ENCODE data around the gene SOX30.

SOX30 gene

GRCh38 chr5:157624144-157624543, 28.1 kb downstream of the SOX30 start:
- Histone ChIP-seq H3K4me3 (ENCODE audit: low read length) (no peak overlapping the region), H4K20me1 (ENCODE audit: insufficient read depth, low read length) (no peaks in the 10 kb centered on the region), H3K36me3 (replicated peaks; ENCODE audit: low read depth, low read length) (no peaks in the 10 kb centered on the region), H3K27me3 (ENCODE audit: low read depth, low read length) (no peaks in the 10 kb centered on the region), H3K79me2 (ENCODE audit: low read length) (no peaks in the 10 kb centered on the region), H3K27ac (ENCODE audit: low read length) (no peak overlapping the region), H2AFZ (ENCODE audit: low read depth, low read length) (no peak overlapping the region), H3K4me1 (ENCODE audit: low read length) (peaks cover 5% of the 10 kb centered on the region; the same call in 1 of the 2 replicates), H3K4me2 (ENCODE audit: low read length) (no peak overlapping the region), H3K9ac (ENCODE audit: low read length) (no peak overlapping the region), H3K9me3 (ENCODE audit: insufficient read depth, low read length) (no peaks in the 10 kb centered on the region)
- TF ChIP-seq CTCF (IDR thresholded peaks at IDR 0.05; ENCODE audit: low read depth, low read length) (no peak), EZH2phosphoT487 (IDR thresholded peaks at IDR 0.05; ENCODE audit: low read depth) (no peak)

DNA sequence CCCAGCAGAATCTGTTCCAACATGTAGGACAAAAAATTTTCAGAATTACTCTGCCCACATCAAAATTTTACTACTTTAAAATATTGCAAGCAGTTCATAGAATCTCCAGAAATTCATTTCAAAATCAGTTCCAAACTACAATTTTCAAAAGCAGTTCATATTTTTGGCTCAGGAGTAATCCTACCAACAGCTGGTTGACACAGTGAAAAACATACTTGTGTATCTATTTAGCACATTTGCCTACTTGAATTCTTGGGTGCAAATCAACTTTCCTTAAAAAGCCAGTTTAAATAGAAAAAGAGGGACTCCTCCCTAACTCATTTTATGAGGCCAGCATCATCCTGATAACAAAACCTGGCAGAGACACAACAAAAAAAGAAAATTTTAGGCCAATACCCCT, 31.5 kb downstream of the SOX30 start:
- Histone ChIP-seq H3K4me1 (ENCODE audit: low read length) (peaks cover 5% of the 10 kb centered on the region; the same call in 1 of the 2 replicates), H2AFZ (ENCODE audit: low read depth, low read length) (no peak overlapping the region), H3K79me2 (ENCODE audit: low read length) (no peaks in the 10 kb centered on the region), H3K9me3 (ENCODE audit: insufficient read depth, low read length) (no peaks in the 10 kb centered on the region), H3K9ac (ENCODE audit: low read length) (no peak overlapping the region), H3K4me2 (ENCODE audit: low read length) (no peak overlapping the region), H3K27me3 (ENCODE audit: low read depth, low read length) (no peaks in the 10 kb centered on the region), H3K4me3 (ENCODE audit: low read length) (no peak overlapping the region), H3K36me3 (replicated peaks; ENCODE audit: low read depth, low read length) (no peaks in the 10 kb centered on the region), H4K20me1 (ENCODE audit: insufficient read depth, low read length) (no peaks in the 10 kb centered on the region), H3K27ac (ENCODE audit: low read length) (no peak overlapping the region)
- no peak for TF ChIP-seq CTCF (IDR thresholded peaks at IDR 0.05; ENCODE audit: low read depth, low read length)

DNA sequence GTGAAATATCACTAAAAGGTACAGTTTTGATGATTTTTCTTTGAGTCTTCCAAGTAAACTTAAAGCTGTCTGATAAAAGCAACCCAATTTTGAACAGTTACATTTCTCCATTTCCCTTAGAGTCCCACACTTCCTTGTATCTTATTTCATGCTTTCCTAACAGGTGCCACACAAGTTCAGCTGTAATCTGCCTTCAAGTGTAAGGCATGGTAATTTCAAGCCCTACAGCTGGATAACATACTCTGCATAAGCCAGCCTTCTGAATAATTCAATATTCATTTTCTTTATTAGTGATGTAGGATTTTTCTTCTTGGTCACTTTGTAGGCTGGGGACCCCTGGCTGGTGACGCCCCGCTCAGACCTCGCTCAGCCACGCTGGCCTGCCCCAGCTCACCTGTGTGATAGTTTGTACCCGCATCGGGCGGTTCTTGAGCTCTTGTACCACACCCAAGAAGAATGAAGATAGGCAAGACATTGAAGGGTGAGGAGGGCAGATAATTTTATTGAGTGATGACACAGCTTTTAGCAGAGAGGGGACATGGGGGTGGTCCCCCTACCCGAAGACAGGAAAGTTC, 34.0 kb downstream of the SOX30 start:
- no peak overlapping the region for H3K9ac ChIP-seq (ENCODE audit: low read length)
- H3K4me1 ChIP-seq (ENCODE audit: low read length): peaks cover 13% of the 10 kb centered on the region
- H3K4me3 ChIP-seq (ENCODE audit: low read length): no peak overlapping the region
- TF ChIP-seq EZH2phosphoT487 (IDR thresholded peaks at IDR 0.05; ENCODE audit: low read depth): no peak
- TF ChIP-seq CTCF (IDR thresholded peaks at IDR 0.05; ENCODE audit: low read depth, low read length): no peak
- no peak overlapping the region for H3K27ac ChIP-seq (ENCODE audit: low read length)
- no peaks in the 10 kb centered on the region for H3K36me3 ChIP-seq (replicated peaks; ENCODE audit: low read depth, low read length)
- H3K4me2 ChIP-seq (ENCODE audit: low read length): no peak overlapping the region
- H2AFZ ChIP-seq (ENCODE audit: low read depth, low read length): no peak overlapping the region
- H4K20me1 ChIP-seq (ENCODE audit: insufficient read depth, low read length): no peaks in the 10 kb centered on the region
- H3K27me3 ChIP-seq (ENCODE audit: low read depth, low read length): no peaks in the 10 kb centered on the region
- H3K9me3 ChIP-seq (ENCODE audit: insufficient read depth, low read length): no peaks in the 10 kb centered on the region
- H3K79me2 ChIP-seq (ENCODE audit: low read length): no peaks in the 10 kb centered on the region

DNA sequence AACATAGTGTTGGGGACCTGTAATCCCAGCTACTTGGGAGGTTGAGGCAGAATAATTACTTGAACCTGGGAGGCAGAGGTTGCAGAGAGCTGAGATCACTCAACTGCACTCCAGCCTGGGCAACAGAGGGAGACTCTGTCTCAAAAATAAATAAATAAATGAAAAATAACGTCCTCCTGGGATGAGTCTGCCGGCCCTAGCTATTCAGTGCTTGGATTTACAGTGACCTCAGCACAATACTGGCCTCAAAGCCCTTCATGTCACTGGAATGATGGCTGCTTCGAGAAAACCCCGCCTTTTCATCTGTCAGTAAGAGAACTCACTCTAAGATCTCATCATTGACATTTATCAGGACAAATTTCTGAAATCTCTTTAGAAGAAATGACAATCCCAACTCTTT, 35.5 kb downstream of the SOX30 start:
- Histone ChIP-seq H3K27me3 (ENCODE audit: low read depth, low read length) (no peaks in the 10 kb centered on the region), H2AFZ (ENCODE audit: low read depth, low read length) (no peak overlapping the region), H4K20me1 (ENCODE audit: insufficient read depth, low read length) (no peaks in the 10 kb centered on the region), H3K9ac (ENCODE audit: low read length) (no peak overlapping the region), H3K9me3 (ENCODE audit: insufficient read depth, low read length) (no peaks in the 10 kb centered on the region), H3K36me3 (replicated peaks; ENCODE audit: low read depth, low read length) (no peaks in the 10 kb centered on the region), H3K4me3 (ENCODE audit: low read length) (no peak overlapping the region), H3K4me1 (ENCODE audit: low read length) (peaks cover 28% of the 10 kb centered on the region), H3K79me2 (ENCODE audit: low read length) (no peaks in the 10 kb centered on the region), H3K4me2 (ENCODE audit: low read length) (no peak overlapping the region), H3K27ac (ENCODE audit: low read length) (no peak overlapping the region)
- TF ChIP-seq CTCF (IDR thresholded peaks at IDR 0.05; ENCODE audit: low read depth, low read length): no peak
- TF ChIP-seq EZH2phosphoT487 (IDR thresholded peaks at IDR 0.05; ENCODE audit: low read depth): no peak

Data from OCI-LY3 (cell line).